Dermis microvascular lymphatic vessel endothelial cell (primary cell): Measurements from ENCODE around the gene ZNF428. TPM values are rescaled to one million over a fixed set of nuclear protein-coding genes. Genes with fewer than 3 reads are reported as not detected.

ENCODE experiments used
- DNase-seq, 2 donors: peaks; one replicate each; pipeline versions ENCODE4 v3.0.0 to v3.0.0-alpha.2; 2010; ENCODE audit warnings: low read depth in 2 of 2
- total RNA-seq: library from RNA; depleted of rRNA; stranded (reverse); fragments of >200 nt; gene quantifications from 2 replicates; pipeline ENCODE4 v1.2.1, GENCODE V29; 2014

ZNF428 gene
- total RNA-seq, 1 donor from 2014 or later: 55.1 TPM

- no peak for DNase-seq
Observed at GRCh38 chr19:43564800-43565199, 54.6 kb downstream of the ZNF428 start.

DNA sequence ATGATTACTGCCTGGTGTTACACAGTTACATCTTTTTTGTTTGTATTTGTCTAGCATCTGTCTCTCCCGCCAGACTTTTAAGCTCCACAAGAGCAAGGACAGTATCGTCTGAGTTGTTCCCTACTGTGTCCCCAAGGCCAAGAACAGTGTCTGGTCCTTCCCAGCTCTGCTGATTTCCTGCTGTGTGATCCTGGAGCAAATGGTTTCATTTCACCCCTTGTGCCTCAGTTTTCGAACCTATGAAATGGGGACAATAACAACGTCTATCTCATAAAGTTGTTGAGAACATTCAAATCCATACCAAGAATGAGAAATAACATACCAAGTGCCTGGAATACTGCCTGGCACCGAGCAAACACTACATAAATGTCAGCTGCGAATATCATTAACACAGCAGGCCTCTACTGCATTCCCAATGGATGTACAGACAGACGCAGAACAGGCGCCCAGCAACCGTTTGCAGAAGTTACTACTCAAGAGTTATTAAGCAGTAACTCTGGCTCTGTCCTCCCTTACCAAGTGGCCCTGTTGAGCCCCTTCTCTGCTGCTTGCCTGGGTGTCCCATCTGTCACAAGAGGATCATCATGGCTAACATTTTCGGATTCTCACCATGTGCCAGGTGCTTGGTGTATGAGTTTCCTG, 55.5 kb downstream of the ZNF428 start:
- DNase-seq: no peak

DNA sequence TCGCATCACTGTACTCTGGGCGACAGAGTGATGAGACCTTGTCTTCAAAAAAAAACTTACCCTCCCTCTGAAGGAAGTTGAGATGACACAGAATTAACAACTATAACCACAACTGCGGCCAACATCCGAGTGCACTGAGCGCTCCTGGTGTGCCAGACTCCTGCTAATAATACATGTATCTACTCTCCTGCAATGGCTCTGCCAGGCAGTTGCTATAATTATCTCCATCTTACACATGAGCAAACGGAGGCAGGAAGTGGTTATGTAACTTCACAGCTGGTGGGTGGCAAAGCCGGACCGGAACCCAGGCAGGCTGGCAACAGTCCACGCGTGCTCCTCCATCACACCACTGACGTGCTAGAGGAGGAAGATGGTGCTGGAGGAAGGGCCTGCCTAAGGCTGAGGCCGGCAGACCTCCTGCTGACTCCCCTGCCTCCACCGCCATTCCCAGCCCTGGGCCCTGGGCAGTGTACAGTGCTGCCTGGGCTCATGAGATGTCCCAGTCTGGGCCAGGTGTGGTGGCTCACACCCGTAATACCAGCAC, 56.7 kb downstream of the ZNF428 start:
- peak; percentile 51 to 68 for DNase-seq

GRCh38 chr19:43562226-43562697, 57.2 kb downstream of the ZNF428 start:
- DNase-seq: no peak

DNA sequence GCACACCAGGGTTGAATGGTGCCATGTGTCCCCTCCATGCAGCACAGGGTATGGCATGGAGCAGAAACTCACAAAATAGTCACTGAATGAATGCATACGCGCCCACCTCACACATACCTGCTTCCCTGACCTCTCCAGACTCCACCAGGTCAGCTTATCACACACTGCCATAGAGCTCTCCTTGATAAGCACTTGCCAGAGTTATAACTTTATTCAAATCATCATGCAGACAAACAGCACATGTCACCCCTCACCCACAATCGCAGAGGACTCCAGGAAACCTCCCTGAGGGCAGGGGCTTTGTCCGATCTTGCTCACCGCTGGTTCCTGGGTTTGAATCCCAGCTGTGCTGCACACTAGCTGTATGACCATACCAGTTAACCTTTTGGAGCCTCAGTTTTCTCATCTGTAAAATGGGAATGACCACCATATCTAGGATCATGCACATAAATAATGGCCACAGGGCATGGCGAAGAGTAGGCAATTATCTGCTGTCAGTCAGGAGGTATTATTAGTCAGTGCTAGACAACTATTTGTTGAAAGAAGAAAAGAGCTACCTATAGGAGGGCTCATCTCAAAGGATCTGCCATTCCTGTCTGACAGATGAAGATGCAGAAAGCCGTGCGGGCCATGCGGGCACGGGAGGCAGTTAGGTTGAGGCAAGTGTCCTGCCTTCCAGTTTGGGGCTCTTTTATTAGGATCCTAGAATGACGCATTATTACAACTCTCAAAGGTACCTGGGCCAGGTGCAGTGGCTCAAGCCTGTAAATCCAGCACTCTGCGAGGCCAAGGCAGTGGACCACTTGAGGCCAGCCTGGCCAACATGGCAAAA, 58.1 kb downstream of the ZNF428 start:
- DNase-seq: no peak

GRCh38 chr19:43560687-43561086, 58.7 kb downstream of the ZNF428 start:
- no peak for DNase-seq

Other genes with a start within 250 kb of the ZNF428 start
- gene TEX101, start 204.7 kb downstream of the ZNF428 start, total RNA-seq: not detected in 2 replicates
- 0.26 and 0.51 TPM in 2 replicates for gene LYPD3, start 154.0 kb downstream of the ZNF428 start, total RNA-seq
- gene PHLDB3, start 114.9 kb downstream of the ZNF428 start, total RNA-seq: 23.9 and 53.2 TPM in 2 replicates
- 85.6 and 187 TPM in 2 replicates for gene ETHE1, start 92.4 kb downstream of the ZNF428 start, total RNA-seq
- gene ZNF575, start 86.4 kb downstream of the ZNF428 start, total RNA-seq: under 0.01 and 0.13 TPM in 2 replicates
- 13.6 and 17.1 TPM in 2 replicates for gene XRCC1, start 44.1 kb downstream of the ZNF428 start, total RNA-seq
- 4.2 and 4.5 TPM in 2 replicates for gene PINLYP, start 43.8 kb downstream of the ZNF428 start, total RNA-seq
- 18.5 and 28.3 TPM in 2 replicates for gene IRGQ, start 23.5 kb downstream of the ZNF428 start, total RNA-seq
- gene ZNF576, start 23.0 kb downstream of the ZNF428 start, total RNA-seq: 6.7 and 9.0 TPM in 2 replicates
- gene SRRM5, start 7.5 kb downstream of the ZNF428 start, total RNA-seq: under 0.01 TPM in 1 of 2 replicates, not detected in the other
- 9.2 and 22.9 TPM in 2 replicates for gene CADM4, start 20.2 kb upstream of the ZNF428 start, total RNA-seq
- gene PLAUR, start 50.5 kb upstream of the ZNF428 start, total RNA-seq: 9.6 and 12.8 TPM in 2 replicates
- not detected in 2 replicates for gene IRGC, start 96.4 kb upstream of the ZNF428 start, total RNA-seq
- gene SMG9, start 135.3 kb upstream of the ZNF428 start, total RNA-seq: 4.4 and 8.3 TPM in 2 replicates
- gene KCNN4, start 161.3 kb upstream of the ZNF428 start, total RNA-seq: 0.39 and 0.51 TPM in 2 replicates
- 0.13 and 0.39 TPM in 2 replicates for gene LYPD5, start 182.8 kb upstream of the ZNF428 start, total RNA-seq
- 5.7 and 8.3 TPM in 2 replicates for gene ZNF283, start 207.7 kb upstream of the ZNF428 start, total RNA-seq